Neuronal stem cell (in vitro differentiated cells): Measurements from ENCODE around the gene IPO9.

ENCODE experiments used
- DNase-seq: peaks from one replicate; pipeline ENCODE4 v3.0.0-alpha.2; 2013; ENCODE audit warnings: low spot score
- H2AFZ ChIP-seq: one replicate; pipeline ENCODE4 v1.6.1; 2013; ENCODE audit warnings: mild to moderate bottlenecking, low read length, inconsistent platforms
- H2AK5ac ChIP-seq: 2 replicates; pipeline ENCODE4 v1.6.1; 2013; ENCODE audit warnings: low read depth, mild to moderate bottlenecking, inconsistent platforms, low read length, moderate library complexity, mixed read lengths
- H2BK120ac ChIP-seq: 2 replicates; pipeline ENCODE4 v1.6.1; 2013; ENCODE audit warnings: low read depth, mild to moderate bottlenecking, inconsistent platforms, low read length, moderate library complexity, mixed read lengths
- H2BK12ac ChIP-seq: one replicate; pipeline ENCODE4 v1.6.1; 2013; ENCODE audit warnings: low read length, inconsistent platforms
- H2BK15ac ChIP-seq: 2 replicates; pipeline ENCODE4 v1.6.1; 2013; ENCODE audit warnings: mild to moderate bottlenecking, low read length, inconsistent platforms, mixed read lengths
- H2BK5ac ChIP-seq: one replicate; pipeline ENCODE4 v1.6.1; 2013; ENCODE audit warnings: inconsistent platforms, mild to moderate bottlenecking, low read length, moderate library complexity
- H3K14ac ChIP-seq: one replicate; pipeline ENCODE4 v1.6.1; 2013; ENCODE audit warnings: low read length, inconsistent platforms
- H3K18ac ChIP-seq: 2 replicates; pipeline ENCODE4 v1.6.1; 2013; ENCODE audit warnings: low read length, inconsistent platforms
- H3K23ac ChIP-seq: 2 replicates; pipeline ENCODE4 v1.6.1; 2013; ENCODE audit warnings: low read depth, mild to moderate bottlenecking, mixed read lengths, low read length, inconsistent platforms; ENCODE audit not compliant: poor library complexity
- H3K27ac ChIP-seq: replicated peaks from 3 replicates; pipeline ENCODE4 v1.5.1; 2013; ENCODE audit warnings: low read length, inconsistent platforms
- H3K27me3 ChIP-seq, 3 experiments: 2 replicates each; pipeline ENCODE4 v1.6.1; 2013; ENCODE audit warnings: low read length in 3 of 3, mild to moderate bottlenecking in 2 of 3, inconsistent platforms in 1 of 3, low read depth in 1 of 3, mixed read lengths in 1 of 3, moderate library complexity in 1 of 3; ENCODE audit not compliant: control insufficient read depth in 3 of 3, insufficient read depth in 3 of 3
- H3K36me3 ChIP-seq, 2 donors: replicated peaks in 1 of 2; 2 replicates each; pipeline ENCODE4 v1.6.1; 2013; ENCODE audit warnings: low read length in 2 of 2; ENCODE audit not compliant: control insufficient read depth in 2 of 2, insufficient read depth in 2 of 2
- H3K4ac ChIP-seq: 2 replicates; pipeline ENCODE4 v1.6.1; 2013; ENCODE audit warnings: inconsistent platforms, mild to moderate bottlenecking, low read length, moderate library complexity
- H3K4me1 ChIP-seq, 2 donors: 1 replicate in 1 of 2; 2 replicates in 1 of 2; pipeline ENCODE4 v1.6.1; 2013; ENCODE audit warnings: low read length in 2 of 2, low read depth in 1 of 2; ENCODE audit not compliant: control insufficient read depth in 2 of 2, insufficient read depth in 1 of 2
- H3K4me2 ChIP-seq: one replicate; pipeline ENCODE4 v1.6.1; 2013; ENCODE audit warnings: mild to moderate bottlenecking, low read length, inconsistent platforms; ENCODE audit not compliant: insufficient read depth, poor library complexity, severe bottlenecking
- H3K4me3 ChIP-seq, 2 donors: 2 replicates each; pipeline ENCODE4 v1.5.1; 2013; ENCODE audit warnings: low read length in 2 of 2, mild to moderate bottlenecking in 2 of 2, inconsistent platforms in 1 of 2, moderate library complexity in 1 of 2
- H3K79me1 ChIP-seq: one replicate; pipeline ENCODE4 v1.6.1; 2013; ENCODE audit warnings: low read depth, mild to moderate bottlenecking, inconsistent platforms, low read length, moderate library complexity
- H3K9ac ChIP-seq: one replicate; pipeline ENCODE4 v1.6.1; 2013; ENCODE audit warnings: mild to moderate bottlenecking, low read depth, low read length, inconsistent platforms; ENCODE audit not compliant: poor library complexity
- H3K9me3 ChIP-seq, 2 donors: replicated peaks in 1 of 2; 2 replicates each; pipeline versions ENCODE3 to v1.6.1; 2013; ENCODE audit warnings: low read length in 2 of 2, mild to moderate bottlenecking in 2 of 2, inconsistent platforms in 1 of 2, low read depth in 1 of 2, mixed read lengths in 1 of 2, moderate library complexity in 1 of 2; ENCODE audit not compliant: control insufficient read depth in 2 of 2, insufficient read depth in 1 of 2
- H4K8ac ChIP-seq: one replicate; pipeline ENCODE4 v1.6.1; 2013; ENCODE audit warnings: low read depth, mild to moderate bottlenecking, inconsistent platforms, low read length, moderate library complexity
- H4K91ac ChIP-seq: one replicate; pipeline ENCODE4 v1.6.1; 2013; ENCODE audit warnings: low read length, low read depth, mild to moderate bottlenecking, inconsistent platforms; ENCODE audit not compliant: poor library complexity
- WGBS, 2 donors: extraction: QIAGEN DNeasy Blood & Tissue Kit; methylation state at CpG; one replicate each; pipeline ENCODE4 v1.1.7; 2013; ENCODE audit warnings: missing lambda C conversion rate in 2 of 2, mixed read lengths in 1 of 2; ENCODE audit not compliant: insufficient read length in 2 of 2, insufficient replicate concordance in 1 of 2; ENCODE audit errors: extremely low coverage in 2 of 2; 5-methylcytosine and 5-hydroxymethylcytosine counted together

The IPO9 gene

DNA sequence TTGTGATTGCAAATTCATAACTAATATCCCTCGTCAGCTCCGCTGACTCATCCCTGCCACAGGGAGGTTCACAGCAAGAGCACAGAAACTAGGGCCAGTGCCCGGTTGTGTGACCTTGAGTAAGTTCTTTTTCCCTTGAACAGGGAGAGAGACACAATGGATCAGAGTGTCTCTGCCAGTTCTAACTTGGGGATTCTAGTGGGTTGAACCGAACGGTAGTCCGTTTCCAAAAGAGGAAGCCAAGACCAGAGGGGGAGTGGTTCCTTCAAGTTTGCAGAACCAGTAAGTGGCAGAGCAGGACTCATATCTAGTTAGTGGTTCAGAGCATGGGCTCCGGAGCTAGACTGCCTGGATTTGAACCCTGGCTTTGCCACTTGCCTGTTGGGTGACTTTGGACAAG is 54.8 kb downstream of the IPO9 start:
- no CpG with 5 or more reads among the region's 7 CpGs for WGBS, 2 donors

DNA sequence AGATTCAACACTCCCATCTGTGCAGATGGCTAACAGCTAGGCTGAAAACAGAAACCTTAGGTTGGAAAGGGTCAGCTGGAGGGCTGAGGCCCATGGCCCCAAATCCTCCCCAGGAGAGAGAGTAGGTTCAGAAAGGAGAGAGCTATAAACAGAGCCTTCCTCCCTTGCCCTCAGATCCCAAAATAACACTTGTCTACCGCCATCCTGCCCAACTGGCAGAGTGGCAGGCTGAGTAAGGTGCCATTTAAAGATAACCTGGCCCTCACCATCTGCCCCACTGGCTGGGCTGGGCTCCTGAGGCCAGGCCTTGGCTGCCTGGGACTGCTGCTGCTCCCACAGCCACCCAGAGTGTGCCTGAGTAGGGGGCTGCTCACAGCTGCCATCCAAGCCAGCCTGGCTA is 55.5 kb downstream of the IPO9 start:
- no peak for DNase-seq
- no peak overlapping the region for H4K8ac ChIP-seq
- no peak overlapping the region for H3K4me2 ChIP-seq
- H2AFZ ChIP-seq, result no peak overlapping the region
- H2AK5ac ChIP-seq, result no peak overlapping the region
- no peaks in the 10 kb centered on the region for H3K79me1 ChIP-seq
- H2BK5ac ChIP-seq, result no peak overlapping the region
- H2BK15ac ChIP-seq, result no peak overlapping the region
- no peak overlapping the region for H3K9ac ChIP-seq
- H2BK12ac ChIP-seq, result no peak overlapping the region
- H4K91ac ChIP-seq, result peak overlapping the region; percentile 42
- no peak overlapping the region for H2BK120ac ChIP-seq
- peaks cover 0 to 40% (median under 1%) of the 10 kb centered on the region in 3 experiments for H3K27me3 ChIP-seq
- no peak overlapping the region for H3K27ac ChIP-seq
- no peaks in the 10 kb centered on the region for H3K9me3 ChIP-seq
- peaks cover 11% of the 10 kb centered on the region in 2 donors for H3K4me1 ChIP-seq
- no peaks in the 10 kb centered on the region for H3K36me3 ChIP-seq
- H3K23ac ChIP-seq, result no peak overlapping the region
- H3K4ac ChIP-seq, result no peak overlapping the region
- no peak overlapping the region for H3K18ac ChIP-seq
- no CpG with 5 or more reads among the region's 1 CpG for WGBS, 2 donors
- no peak overlapping the region for H3K14ac ChIP-seq
- no peak overlapping the region for H3K4me3 ChIP-seq

More for the DNA sequence above, 54.8 kb downstream of the IPO9 start:
- H3K18ac ChIP-seq, result no peak overlapping the region
- no peak overlapping the region for H3K4me3 ChIP-seq
- no peak overlapping the region for H3K4ac ChIP-seq
- no peak overlapping the region for H2AFZ ChIP-seq
- no peak overlapping the region for H3K14ac ChIP-seq
- H2BK12ac ChIP-seq, result no peak overlapping the region
- H2BK120ac ChIP-seq, result no peak overlapping the region
- no peaks in the 10 kb centered on the region for H3K79me1 ChIP-seq
- H4K91ac ChIP-seq, result no peak overlapping the region
- no peak overlapping the region for H2BK5ac ChIP-seq
- no peak overlapping the region for H3K4me2 ChIP-seq
- no peak overlapping the region for H3K9ac ChIP-seq
- peaks cover 0 to 5% of the 10 kb centered on the region in 2 donors for H3K36me3 ChIP-seq
- no peak overlapping the region for H3K23ac ChIP-seq
- no peak overlapping the region for H3K27ac ChIP-seq
- H3K4me1 ChIP-seq, result peaks cover 5 to 9% of the 10 kb centered on the region in 2 donors
- H3K9me3 ChIP-seq, result no peaks in the 10 kb centered on the region
- peaks cover 0 to 34% (median 0%) of the 10 kb centered on the region in 3 experiments for H3K27me3 ChIP-seq
- H2AK5ac ChIP-seq, result no peak overlapping the region
- DNase-seq, result no peak
- no peak overlapping the region for H4K8ac ChIP-seq
- no peak overlapping the region for H2BK15ac ChIP-seq

- no peak for DNase-seq
- Histone ChIP-seq H2BK5ac (no peak overlapping the region), H3K27ac (no peak overlapping the region)
Observed at GRCh38 chr1:201885531-201886075, 56.6 kb downstream of the IPO9 start.

DNA sequence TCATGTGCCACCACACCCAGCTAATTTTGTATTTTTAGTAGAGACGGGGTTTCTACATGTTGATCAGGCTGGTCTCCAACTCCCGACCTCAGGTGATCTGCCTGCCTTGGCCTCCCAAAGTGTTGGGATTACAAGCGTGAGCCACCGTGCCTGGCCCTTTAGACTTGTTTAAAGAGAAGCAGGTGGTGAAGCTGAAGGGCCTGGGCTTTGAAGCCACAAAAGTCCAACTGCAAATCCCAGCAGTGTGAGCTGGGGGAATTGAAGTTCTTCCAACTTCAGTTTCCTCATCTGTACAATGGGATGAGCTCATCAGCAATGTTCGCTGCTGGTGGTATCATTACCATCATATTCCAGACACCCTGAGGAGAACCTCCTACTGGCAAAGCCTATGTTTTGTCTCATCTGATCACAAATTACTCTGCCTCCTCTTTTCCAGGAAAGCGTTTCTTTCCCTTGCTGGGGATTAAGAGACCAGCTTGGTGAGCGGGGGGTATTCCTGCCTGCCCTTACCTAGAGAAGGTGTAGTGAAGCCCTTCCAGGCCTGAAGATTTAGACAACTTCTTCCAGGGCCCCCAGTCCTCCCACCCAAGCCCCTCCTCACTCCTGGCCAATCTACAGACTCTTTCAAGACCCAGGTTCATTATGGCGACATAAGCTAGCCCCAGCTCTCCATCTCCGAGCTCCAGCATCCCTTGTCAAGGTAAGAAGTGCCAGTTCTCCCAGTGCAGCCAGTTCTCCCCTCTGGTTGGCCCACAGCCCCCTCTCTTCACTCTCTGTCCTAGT is 57.3 kb downstream of the IPO9 start:
- no peak overlapping the region for H2AFZ ChIP-seq
- WGBS, 2 donors, result no CpG with 5 or more reads among the region's 9 CpGs
- DNase-seq, result no peak

More at GRCh38 chr1:201885531-201886075, 56.6 kb downstream of the IPO9 start:
- H3K9me3 ChIP-seq, result no peaks in the 10 kb centered on the region
- peaks cover 11 to 13% of the 10 kb centered on the region in 2 donors for H3K4me1 ChIP-seq
- no peak overlapping the region for H2BK15ac ChIP-seq
- no peak overlapping the region for H2AFZ ChIP-seq
- no peak overlapping the region for H3K4me2 ChIP-seq
- H2BK120ac ChIP-seq, result no peak overlapping the region
- no peak overlapping the region for H3K9ac ChIP-seq
- H3K4me3 ChIP-seq, result no peak overlapping the region
- H3K27me3 ChIP-seq, result peaks cover 0 to 52% (median 6%) of the 10 kb centered on the region in 3 experiments
- no peak overlapping the region for H3K18ac ChIP-seq
- no peak overlapping the region for H3K4ac ChIP-seq
- H4K8ac ChIP-seq, result no peak overlapping the region
- H3K23ac ChIP-seq, result no peak overlapping the region
- WGBS, 2 donors, result no CpG with 5 or more reads among the region's 6 CpGs
- H3K14ac ChIP-seq, result no peak overlapping the region
- H2AK5ac ChIP-seq, result no peak overlapping the region
- H4K91ac ChIP-seq, result no peak overlapping the region
- no peaks in the 10 kb centered on the region for H3K36me3 ChIP-seq
- no peak overlapping the region for H2BK12ac ChIP-seq
- no peaks in the 10 kb centered on the region for H3K79me1 ChIP-seq

More for the DNA sequence above, 57.3 kb downstream of the IPO9 start:
- H2BK12ac ChIP-seq, result no peak overlapping the region
- no peak overlapping the region for H2BK5ac ChIP-seq
- no peaks in the 10 kb centered on the region for H3K9me3 ChIP-seq
- no peak overlapping the region for H3K4me3 ChIP-seq
- no peaks in the 10 kb centered on the region for H3K79me1 ChIP-seq
- no peak overlapping the region for H2AK5ac ChIP-seq
- H2BK15ac ChIP-seq, result peak overlapping the region; percentile 31
- H3K18ac ChIP-seq, result no peak overlapping the region
- H3K36me3 ChIP-seq, result no peaks in the 10 kb centered on the region
- no peak overlapping the region for H3K14ac ChIP-seq
- no peak overlapping the region for H2BK120ac ChIP-seq
- H3K23ac ChIP-seq, result no peak overlapping the region
- no peak overlapping the region for H4K91ac ChIP-seq
- H3K4ac ChIP-seq, result no peak overlapping the region
- no peak overlapping the region for H3K27ac ChIP-seq
- peaks cover 0 to 58% (median 6%) of the 10 kb centered on the region in 3 experiments for H3K27me3 ChIP-seq
- no peak overlapping the region for H4K8ac ChIP-seq
- H3K9ac ChIP-seq, result no peak overlapping the region
- peaks cover 11 to 12% of the 10 kb centered on the region in 2 donors for H3K4me1 ChIP-seq
- no peak overlapping the region for H3K4me2 ChIP-seq
